GM06990 (cell line): ENCODE measurements around the gene RRAGC.
"Not testable (repeated sequence)": the region's sequence is repeated elsewhere in the genome, so short reads cannot be mapped to it uniquely, and the experiment has no call there.

Experiments
- DNase-seq: peaks from one replicate; pipeline ENCODE4 v3.0.0-alpha.2; 2011; ENCODE audit not compliant: insufficient read length; ENCODE audit errors: extremely low read depth
- H3K27me3 ChIP-seq: replicated peaks from 2 replicates; pipeline ENCODE4 v1.6.0; 2011; ENCODE audit warnings: low read length; ENCODE audit not compliant: control insufficient read depth, insufficient read depth
- H3K36me3 ChIP-seq: 2 replicates; pipeline ENCODE4 v1.5.1; 2011; ENCODE audit warnings: low read length; ENCODE audit not compliant: control insufficient read depth, insufficient read depth
- H3K4me3 ChIP-seq: replicated peaks from 2 replicates; pipeline ENCODE4 v1.5.1; 2011; ENCODE audit warnings: low read depth, mild to moderate bottlenecking, control low read depth, low read length
- TF ChIP-seq, protein P1 (sequence below): IDR thresholded peaks from 2 replicates; pipeline ENCODE4 v1.5.1; 2011; ENCODE audit warnings: low read length, control low read depth, mild to moderate bottlenecking, inconsistent platforms; ENCODE audit not compliant: insufficient read depth, poor library complexity, severe bottlenecking

RRAGC gene

DNA sequence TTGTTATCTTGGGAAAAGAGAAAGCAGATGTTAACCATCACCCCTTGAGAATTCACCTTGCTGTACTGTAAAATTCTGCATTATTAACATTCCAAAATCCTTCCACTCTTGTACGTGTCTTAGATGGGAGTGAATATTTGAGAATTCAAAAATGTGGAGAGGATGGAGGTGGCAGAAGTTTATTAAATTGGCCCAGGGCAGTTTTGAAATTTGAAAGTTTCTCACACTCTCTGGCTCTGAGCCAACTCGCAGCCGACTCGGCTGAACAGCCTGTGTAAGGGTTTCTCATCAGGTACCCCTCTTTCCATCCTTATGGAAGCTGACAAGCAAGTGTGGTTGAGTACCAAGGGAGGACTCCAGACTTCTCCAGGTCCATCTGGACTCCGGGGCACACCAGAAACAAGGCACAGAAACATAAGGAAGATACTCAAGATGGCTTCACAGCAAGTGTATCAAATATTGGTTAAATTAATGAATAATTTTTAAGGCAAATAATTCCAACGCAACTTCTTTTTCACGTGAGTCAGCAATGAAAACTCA, 45.1 kb downstream of the RRAGC start:
- TF ChIP-seq, protein P1, sequence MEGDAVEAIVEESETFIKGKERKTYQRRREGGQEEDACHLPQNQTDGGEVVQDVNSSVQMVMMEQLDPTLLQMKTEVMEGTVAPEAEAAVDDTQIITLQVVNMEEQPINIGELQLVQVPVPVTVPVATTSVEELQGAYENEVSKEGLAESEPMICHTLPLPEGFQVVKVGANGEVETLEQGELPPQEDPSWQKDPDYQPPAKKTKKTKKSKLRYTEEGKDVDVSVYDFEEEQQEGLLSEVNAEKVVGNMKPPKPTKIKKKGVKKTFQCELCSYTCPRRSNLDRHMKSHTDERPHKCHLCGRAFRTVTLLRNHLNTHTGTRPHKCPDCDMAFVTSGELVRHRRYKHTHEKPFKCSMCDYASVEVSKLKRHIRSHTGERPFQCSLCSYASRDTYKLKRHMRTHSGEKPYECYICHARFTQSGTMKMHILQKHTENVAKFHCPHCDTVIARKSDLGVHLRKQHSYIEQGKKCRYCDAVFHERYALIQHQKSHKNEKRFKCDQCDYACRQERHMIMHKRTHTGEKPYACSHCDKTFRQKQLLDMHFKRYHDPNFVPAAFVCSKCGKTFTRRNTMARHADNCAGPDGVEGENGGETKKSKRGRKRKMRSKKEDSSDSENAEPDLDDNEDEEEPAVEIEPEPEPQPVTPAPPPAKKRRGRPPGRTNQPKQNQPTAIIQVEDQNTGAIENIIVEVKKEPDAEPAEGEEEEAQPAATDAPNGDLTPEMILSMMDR: no peak
- H3K36me3 ChIP-seq: no peaks in the 10 kb centered on the region
- no peaks in the 10 kb centered on the region; the same call in 1 of the 2 replicates for H3K27me3 ChIP-seq
- no peak for DNase-seq
- H3K4me3 ChIP-seq: no peak overlapping the region

DNA sequence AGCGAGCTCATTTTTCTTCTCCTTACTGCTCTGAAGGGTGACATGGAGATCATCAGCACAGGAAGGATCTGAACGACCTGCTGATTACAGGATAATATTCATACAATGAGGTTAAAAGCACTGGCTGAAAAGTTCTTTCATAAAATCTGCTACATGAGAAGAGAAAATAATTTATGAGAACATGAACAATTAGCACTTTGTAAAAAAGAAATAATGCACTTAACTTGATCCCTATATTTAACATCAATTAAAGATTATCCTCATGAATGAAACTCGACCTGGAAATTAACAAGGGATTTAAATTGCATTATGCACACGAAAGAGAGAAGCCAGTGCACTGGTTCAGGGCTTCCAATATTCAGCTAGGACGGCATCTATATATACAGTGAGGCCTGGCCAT, 46.6 kb downstream of the RRAGC start:
- no peak overlapping the region for H3K4me3 ChIP-seq
- H3K36me3 ChIP-seq: no peaks in the 10 kb centered on the region
- TF ChIP-seq, protein P1: no peak
- H3K27me3 ChIP-seq: no peaks in the 10 kb centered on the region; the same call in 1 of the 2 replicates
- no peak for DNase-seq

DNA sequence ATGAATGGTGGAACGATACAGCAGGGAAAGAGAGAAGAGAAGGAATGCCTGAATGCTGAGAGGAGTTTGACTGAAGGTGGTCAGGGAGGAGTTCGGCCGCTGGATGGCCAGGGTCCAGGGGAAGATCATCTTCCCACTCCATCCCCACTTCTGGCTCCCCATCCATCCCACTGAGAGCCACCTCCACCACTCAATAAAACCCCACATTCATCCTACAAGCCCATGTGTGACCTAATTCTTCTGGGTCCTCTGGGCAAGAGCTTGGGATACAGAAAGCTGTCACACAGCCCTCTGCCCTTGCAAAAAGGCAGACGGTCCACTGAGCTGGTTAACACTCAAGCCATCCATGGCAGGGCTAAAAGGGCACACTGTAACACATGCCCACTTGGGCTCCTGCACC, 48.1 kb downstream of the RRAGC start:
- H3K27me3 ChIP-seq, H3K4me3 ChIP-seq, H3K36me3 ChIP-seq, DNase-seq: not testable (repeated sequence)

DNA sequence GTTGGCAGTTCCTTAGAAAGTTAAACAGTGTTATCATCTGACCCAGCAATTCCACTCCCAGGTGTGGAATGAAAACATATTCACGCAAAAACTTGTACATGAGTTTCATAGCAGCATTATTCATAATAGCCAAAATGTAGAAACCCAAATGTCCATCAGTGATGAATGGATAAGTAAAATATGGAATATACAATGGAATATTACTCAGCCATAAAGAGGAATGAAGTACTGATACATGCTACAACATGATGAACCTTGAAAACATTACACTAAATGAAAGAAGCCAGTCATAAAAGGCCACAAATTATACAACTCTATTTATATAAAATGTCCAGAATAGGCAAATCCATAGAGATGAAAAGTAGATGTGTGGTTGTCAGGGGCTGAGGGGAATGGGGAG, 53.5 kb downstream of the RRAGC start:
- TF ChIP-seq, protein P1: no peak
- Histone ChIP-seq H3K4me3 (no peak overlapping the region), H3K27me3 (peaks cover 3% of the 10 kb centered on the region), H3K36me3 (no peaks in the 10 kb centered on the region)
- no peak for DNase-seq

DNA sequence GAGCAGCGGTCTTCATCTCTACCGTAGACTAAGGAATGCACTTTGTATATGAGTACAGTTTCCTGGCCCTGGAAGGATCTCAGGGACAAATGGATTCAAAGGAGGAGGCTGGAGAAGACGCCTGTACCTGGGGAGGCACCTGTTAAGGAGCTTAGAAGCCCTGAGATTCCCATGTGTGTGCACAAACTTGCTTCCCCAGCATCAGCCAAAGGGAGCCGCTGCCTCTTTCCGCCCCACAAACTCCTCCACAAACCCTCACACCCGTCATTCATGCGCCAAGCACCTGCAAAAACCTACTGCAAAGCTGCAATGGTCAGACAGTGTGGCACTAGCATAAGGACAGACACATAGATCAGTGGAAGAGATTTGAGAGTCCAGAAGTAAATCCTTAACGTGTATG, 54.5 kb downstream of the RRAGC start:
- H3K36me3 ChIP-seq: no peaks in the 10 kb centered on the region
- no peak overlapping the region for H3K4me3 ChIP-seq
- TF ChIP-seq, protein P1: no peak
- no peak for DNase-seq
- H3K27me3 ChIP-seq: peaks cover 3% of the 10 kb centered on the region

DNA sequence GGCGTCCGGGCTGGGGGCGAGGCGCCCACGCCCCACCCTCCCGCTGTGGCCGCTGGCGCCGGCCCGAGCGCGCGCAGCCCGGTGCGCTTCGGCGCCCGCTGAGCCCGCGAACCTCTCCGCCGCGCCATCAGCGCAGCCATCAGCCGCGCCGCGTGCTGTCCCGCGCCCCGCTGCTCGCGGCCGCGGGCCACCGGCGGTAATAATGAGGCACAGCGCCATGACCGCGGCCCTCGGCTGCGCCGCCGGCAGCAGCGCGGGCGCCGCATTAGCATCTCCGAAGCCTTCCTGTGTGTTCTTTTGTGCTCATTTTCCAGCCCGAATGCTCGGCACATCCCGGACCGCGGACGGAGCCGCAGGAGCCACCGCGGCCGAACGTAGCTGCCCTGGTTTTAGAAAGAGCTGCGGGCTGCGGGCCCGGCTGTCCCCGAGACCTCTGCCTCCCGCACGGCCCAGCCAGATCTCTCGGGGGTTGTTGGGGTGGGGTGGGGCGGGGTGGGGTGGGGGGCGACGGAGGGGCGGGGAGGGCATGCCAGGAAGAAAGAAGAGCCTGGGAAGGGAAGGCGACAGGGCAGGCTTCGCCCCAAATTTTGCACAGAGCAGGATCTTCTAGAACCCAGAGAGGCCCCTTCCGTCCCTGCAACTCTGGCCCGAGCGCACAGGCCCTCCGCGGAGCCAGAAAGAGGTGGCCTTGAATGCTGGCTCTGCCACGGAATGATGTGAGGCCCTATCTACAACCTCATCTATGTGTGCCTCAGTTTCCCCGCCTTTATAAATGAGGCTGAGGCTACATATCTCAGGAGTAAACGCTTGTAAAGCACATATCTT, 55.3 kb downstream of the RRAGC start:
- Histone ChIP-seq H3K4me3 (peak overlapping the region; percentile 31; the same call in 1 of the 2 replicates), H3K27me3 (peaks cover 3% of the 10 kb centered on the region), H3K36me3 (no peaks in the 10 kb centered on the region)
- DNase-seq: no peak
- TF ChIP-seq, protein P1: no peak
